Activated CD4-positive, alpha-beta T cell treated with anti-CD3 and anti-CD28 coated beads for 24 hours (primary cell): Measurements from ENCODE around the gene SELENOV.

Source experiments
- DNase-seq, 2 donors: peaks; one replicate each; pipeline ENCODE4 v3.0.0-alpha.2; 2020; ENCODE audit warnings: low read depth in 2 of 2

SELENOV gene

GRCh38 chr19:39558624-39559117, 43.7 kb downstream of the SELENOV start:
- no peak for DNase-seq

DNA sequence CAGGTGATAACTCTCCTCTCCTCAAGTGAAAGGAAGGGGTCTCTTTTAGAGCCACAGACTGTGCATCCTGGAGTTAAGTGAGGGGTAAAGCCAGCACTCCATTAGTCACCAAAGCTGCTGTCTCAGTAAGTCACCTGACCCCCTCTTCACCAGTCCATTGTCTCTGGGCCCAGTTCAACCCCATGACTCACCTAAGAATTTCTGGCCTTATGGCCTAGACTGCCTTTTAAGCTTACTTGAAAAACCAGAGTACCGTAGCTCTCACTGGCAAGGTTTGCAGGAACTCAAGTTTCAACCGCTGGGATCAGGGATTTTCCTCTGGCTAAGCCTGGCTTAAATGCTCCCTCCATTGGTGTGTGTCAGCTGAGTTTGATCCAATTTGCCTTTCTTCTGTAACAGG, 48.5 kb downstream of the SELENOV start:
- DNase-seq: no peak

- DNase-seq: no peak
Measured at GRCh38 chr19:39566064-39566463, 51.1 kb downstream of the SELENOV start.

DNA sequence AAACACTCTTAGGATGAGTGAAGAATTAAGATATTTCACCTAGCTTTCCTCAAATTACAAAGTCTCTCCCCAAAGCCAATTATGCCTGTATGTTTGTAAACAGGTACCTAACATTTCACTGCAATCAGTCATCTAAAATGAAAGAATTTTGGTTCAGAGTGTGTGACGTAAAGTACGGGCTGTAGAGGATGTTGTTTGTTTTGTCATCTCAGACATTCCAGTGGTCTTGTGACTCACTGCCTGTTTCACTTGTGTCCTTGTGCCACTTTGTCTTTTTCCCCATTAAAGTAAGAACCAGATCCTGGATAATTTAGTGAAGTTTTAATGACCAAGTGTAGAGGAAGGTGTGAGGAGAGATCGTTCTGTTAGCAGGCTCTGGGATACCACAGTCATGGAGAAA, 53.7 kb downstream of the SELENOV start:
- DNase-seq: no peak
